SJSA1 (cell line): ENCODE results near the gene RRP36. TPM values are rescaled to one million over a fixed set of nuclear protein-coding genes. Genes with fewer than 3 reads are reported as not detected.
"Not testable (repeated sequence)": the region's sequence is repeated elsewhere in the genome, so short reads cannot be mapped to it uniquely, and the experiment has no call there.

Source experiments
- DNase-seq, 2 experiments: peaks; one replicate each; pipeline ENCODE4 v3.0.0-alpha.2; 2015 to 2020; ENCODE audit warnings: low spot score in 2 of 2, low read depth in 1 of 2
- H3K27ac ChIP-seq: fragments of 250-450 bp; sonication (Bioruptor Pico); 2 replicates; pipeline ENCODE4 v1.5.1; 2020; ENCODE audit warnings: mild to moderate bottlenecking, moderate library complexity
- H3K27me3 ChIP-seq: fragments of 250-450 bp; sonication (Bioruptor Pico); replicated peaks from 2 replicates; pipeline ENCODE4 v1.5.1; 2020; ENCODE audit warnings: mild to moderate bottlenecking, moderate library complexity
- H3K36me3 ChIP-seq: fragments of 250-450 bp; sonication (Bioruptor Pico); 2 replicates; pipeline ENCODE4 v1.5.1; 2020; ENCODE audit warnings: mild to moderate bottlenecking
- H3K4me1 ChIP-seq: fragments of 250-450 bp; sonication (Bioruptor Pico); replicated peaks from 2 replicates; pipeline ENCODE4 v1.6.1; 2021; ENCODE audit warnings: mild to moderate bottlenecking
- H3K4me3 ChIP-seq: fragments of 250-450 bp; sonication (Bioruptor Pico); 2 replicates; pipeline ENCODE4 v1.5.1; 2020; ENCODE audit warnings: mild to moderate bottlenecking
- H3K9me3 ChIP-seq: fragments of 250-450 bp; sonication (Bioruptor Pico); replicated peaks from 2 replicates; pipeline ENCODE4 v1.5.1; 2020; ENCODE audit warnings: mild to moderate bottlenecking
- total RNA-seq: library from RNA; depleted of rRNA; stranded (reverse); fragments of >200 nt; shearing (Covaris generic); gene quantifications from 2 replicates; pipeline ENCODE4 v1.2.3, GENCODE V29; 2014

RRP36 gene
- total RNA-seq, 1 experiment from 2014 or later, result 184 TPM

GRCh38 chr6:42988486-42989020, 32.9 kb upstream of the RRP36 start:
- H3K36me3 ChIP-seq, result peaks cover 40% of the 10 kb centered on the region
- H3K27ac ChIP-seq, result no peak overlapping the region
- H3K4me1 ChIP-seq, result peaks cover 9% of the 10 kb centered on the region
- no peaks in the 10 kb centered on the region for H3K9me3 ChIP-seq
- DNase-seq, result no peak
- H3K27me3 ChIP-seq, result no peaks in the 10 kb centered on the region
- no peak overlapping the region for H3K4me3 ChIP-seq

GRCh38 chr6:42989923-42990322, 31.5 kb upstream of the RRP36 start:
- peaks cover 4% of the 10 kb centered on the region for H3K4me1 ChIP-seq
- H3K4me3 ChIP-seq, result no peak overlapping the region
- DNase-seq, result no peak
- no peak overlapping the region for H3K27ac ChIP-seq
- H3K9me3 ChIP-seq, result no peaks in the 10 kb centered on the region
- H3K36me3 ChIP-seq, result peaks cover 40% of the 10 kb centered on the region
- no peaks in the 10 kb centered on the region for H3K27me3 ChIP-seq

- H3K36me3 ChIP-seq, result peaks cover 35% of the 10 kb centered on the region
- no peaks in the 10 kb centered on the region for H3K27me3 ChIP-seq
- H3K4me3 ChIP-seq, result no peak overlapping the region
- H3K4me1 ChIP-seq, result no peaks in the 10 kb centered on the region
- H3K27ac ChIP-seq, result no peak overlapping the region
- no peaks in the 10 kb centered on the region for H3K9me3 ChIP-seq
- no peak for DNase-seq
Measured at GRCh38 chr6:42993445-42993844, 28.0 kb upstream of the RRP36 start.

- H3K27me3 ChIP-seq, result no peaks in the 10 kb centered on the region
- H3K4me3 ChIP-seq, result no peak overlapping the region
- DNase-seq, result no peak
- no peak overlapping the region for H3K27ac ChIP-seq
- no peaks in the 10 kb centered on the region for H3K9me3 ChIP-seq
- peaks cover 19% of the 10 kb centered on the region for H3K36me3 ChIP-seq
- H3K4me1 ChIP-seq, result no peaks in the 10 kb centered on the region
Measured at GRCh38 chr6:42996513-42996912, 24.9 kb upstream of the RRP36 start.

GRCh38 chr6:42998205-42998604, 23.2 kb upstream of the RRP36 start:
- H3K4me1 ChIP-seq, H3K27me3 ChIP-seq, H3K27ac ChIP-seq, H3K4me3 ChIP-seq, H3K9me3 ChIP-seq, DNase-seq: not testable (repeated sequence)
- peaks cover 22% of the 10 kb centered on the region for H3K36me3 ChIP-seq

- H3K4me1 ChIP-seq, result no peaks in the 10 kb centered on the region
- DNase-seq, result no peak
- H3K4me3 ChIP-seq, result no peak overlapping the region
- H3K27me3 ChIP-seq, result no peaks in the 10 kb centered on the region
- no peaks in the 10 kb centered on the region for H3K9me3 ChIP-seq
- H3K36me3 ChIP-seq, result peaks cover 36% of the 10 kb centered on the region
- no peak overlapping the region for H3K27ac ChIP-seq
Measured at GRCh38 chr6:43001843-43002242, 19.6 kb upstream of the RRP36 start.

GRCh38 chr6:43005844-43006243, 15.6 kb upstream of the RRP36 start:
- no peaks in the 10 kb centered on the region for H3K27me3 ChIP-seq
- peaks cover 69% of the 10 kb centered on the region for H3K36me3 ChIP-seq
- H3K4me1 ChIP-seq, result no peaks in the 10 kb centered on the region
- DNase-seq, result no peak
- no peaks in the 10 kb centered on the region for H3K9me3 ChIP-seq
- no peak overlapping the region for H3K27ac ChIP-seq
- no peak overlapping the region for H3K4me3 ChIP-seq

- DNase-seq, result no peak
- H3K27ac ChIP-seq, result no peak overlapping the region
- no peak overlapping the region for H3K4me3 ChIP-seq
- no peaks in the 10 kb centered on the region for H3K27me3 ChIP-seq
- H3K9me3 ChIP-seq, result no peaks in the 10 kb centered on the region
- no peaks in the 10 kb centered on the region for H3K4me1 ChIP-seq
- peaks cover 69% of the 10 kb centered on the region for H3K36me3 ChIP-seq
Measured at GRCh38 chr6:43006251-43006650, 15.2 kb upstream of the RRP36 start.

- no peak for DNase-seq
- H3K4me3 ChIP-seq, result no peak overlapping the region
- peaks cover 78% of the 10 kb centered on the region for H3K36me3 ChIP-seq
- no peak overlapping the region for H3K27ac ChIP-seq
- no peaks in the 10 kb centered on the region for H3K9me3 ChIP-seq
- H3K4me1 ChIP-seq, result no peaks in the 10 kb centered on the region
- no peaks in the 10 kb centered on the region for H3K27me3 ChIP-seq
Measured at GRCh38 chr6:43007126-43007525, 14.3 kb upstream of the RRP36 start.

GRCh38 chr6:43009124-43009523, 12.3 kb upstream of the RRP36 start:
- Histone ChIP-seq H3K27ac (no peak overlapping the region), H3K4me3 (no peak overlapping the region), H3K27me3 (no peaks in the 10 kb centered on the region), H3K36me3 (peaks cover 77% of the 10 kb centered on the region), H3K4me1 (peaks cover 7% of the 10 kb centered on the region; the same call in 1 of the 2 replicates), H3K9me3 (no peaks in the 10 kb centered on the region)
- DNase-seq, result peak in 1 of 2 experiments; percentile 28

GRCh38 chr6:43011207-43011606, 10.2 kb upstream of the RRP36 start:
- H3K36me3 ChIP-seq, result peaks cover 71% of the 10 kb centered on the region

GRCh38 chr6:43012364-43012763, 9.1 kb upstream of the RRP36 start:
- no peak overlapping the region; the same call in 1 of the 2 replicates for H3K4me3 ChIP-seq
- H3K9me3 ChIP-seq, result no peaks in the 10 kb centered on the region
- no peak for DNase-seq
- peaks cover 7% of the 10 kb centered on the region; the same call in 1 of the 2 replicates for H3K4me1 ChIP-seq
- no peak overlapping the region for H3K27ac ChIP-seq
- peaks cover 73% of the 10 kb centered on the region for H3K36me3 ChIP-seq
- H3K27me3 ChIP-seq, result no peaks in the 10 kb centered on the region

More at GRCh38 chr6:43011207-43011606, 10.2 kb upstream of the RRP36 start:
- H3K9me3 ChIP-seq, result no peaks in the 10 kb centered on the region
- no peak for DNase-seq
- H3K4me1 ChIP-seq, result peaks cover 7% of the 10 kb centered on the region; the same call in 1 of the 2 replicates
- H3K4me3 ChIP-seq, result no peak overlapping the region
- H3K27ac ChIP-seq, result no peak overlapping the region
- no peaks in the 10 kb centered on the region for H3K27me3 ChIP-seq

- DNase-seq, result peak in 1 of 2 experiments; percentile 26
- Histone ChIP-seq H3K4me1 (peaks cover 7% of the 10 kb centered on the region; the same call in 1 of the 2 replicates), H3K27me3 (no peaks in the 10 kb centered on the region), H3K4me3 (peak overlapping the region; percentile 59), H3K36me3 (peaks cover 73% of the 10 kb centered on the region), H3K27ac (peak overlapping the region; percentile 22; the same call in 1 of the 2 replicates), H3K9me3 (no peaks in the 10 kb centered on the region)
Measured at GRCh38 chr6:43013097-43013842, 8.2 kb upstream of the RRP36 start.

GRCh38 chr6:43013843-43014433, 7.5 kb upstream of the RRP36 start, which contains the start of the genes KLHDC3 and MEA1:
KLHDC3 (plus strand) TSS chr6:43014249; CDS start chr6:43017193, 2,944 bp downstream.
MEA1 (minus strand) TSS chr6:43013946; CDS start chr6:43013813, 133 bp downstream.
- peaks cover 73% of the 10 kb centered on the region for H3K36me3 ChIP-seq
- H3K9me3 ChIP-seq, result no peaks in the 10 kb centered on the region
- peak; percentile 99 to 100 for DNase-seq
- H3K27me3 ChIP-seq, result no peaks in the 10 kb centered on the region
- H3K4me1 ChIP-seq, result peaks cover 7% of the 10 kb centered on the region; the same call in 1 of the 2 replicates
- peak within 1 kb of the TSS; percentile 59 for H3K4me3 ChIP-seq
- H3K27ac ChIP-seq, result peak within 1 kb of the TSS; percentile 53
